GM13976 (cell line): ENCODE data around the gene LHPP.

Experiments used
- DNase-seq: peaks from one replicate; pipeline ENCODE4 v3.0.0; 2012; ENCODE audit warnings: low spot score
- CTCF ChIP-seq: IDR thresholded peaks from 2 replicates; pipeline ENCODE4 v1.5.1; 2012; ENCODE audit warnings: borderline replicate concordance, mild to moderate bottlenecking; ENCODE audit not compliant: insufficient read depth; ENCODE audit errors: extremely low read depth, missing control alignments, control extremely low read depth
- in situ Hi-C: fragments of 300-500 bp; cut with MboI; formaldehyde crosslinking; loops from one replicate; pipeline ENCODE4 v1.12.0; 2022; ENCODE audit warnings: low sequenced_read_pairs, mixed read lengths, inconsistent platforms; ENCODE audit not compliant: unreplicated experiment

The LHPP gene

GRCh38 chr10:124477614-124478363 is 16.2 kb downstream of the LHPP start:
- no peak for DNase-seq
- in situ Hi-C loops: no loop called here
- TF ChIP-seq CTCF: no peak

DNA sequence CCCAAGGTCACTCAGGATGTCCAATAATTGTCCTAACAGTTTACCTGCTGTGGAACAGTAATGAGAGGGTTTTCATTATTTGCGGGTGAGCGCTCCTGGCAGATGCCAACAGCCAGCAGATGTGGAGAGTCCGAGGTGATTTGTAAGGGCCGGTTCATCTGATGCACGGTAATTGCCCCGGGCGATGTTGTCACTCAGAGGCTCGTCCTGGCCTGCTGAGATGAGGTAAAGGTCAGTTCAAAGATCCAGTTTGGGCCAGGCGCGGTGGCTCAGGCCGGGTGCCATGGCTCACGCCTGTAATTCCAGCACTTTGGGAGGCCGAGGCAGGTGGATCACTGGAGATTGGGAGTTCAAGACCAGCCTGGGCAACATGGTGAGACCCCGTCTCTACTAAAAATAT is 16.9 kb downstream of the LHPP start:
- in situ Hi-C loops: no loop called here
- no peak for DNase-seq
- TF ChIP-seq CTCF: no peak

- TF ChIP-seq CTCF: no peak
- DNase-seq: no peak
- in situ Hi-C loops: no loop called here
Measured at GRCh38 chr10:124480860-124481259, 19.2 kb downstream of the LHPP start.

DNA sequence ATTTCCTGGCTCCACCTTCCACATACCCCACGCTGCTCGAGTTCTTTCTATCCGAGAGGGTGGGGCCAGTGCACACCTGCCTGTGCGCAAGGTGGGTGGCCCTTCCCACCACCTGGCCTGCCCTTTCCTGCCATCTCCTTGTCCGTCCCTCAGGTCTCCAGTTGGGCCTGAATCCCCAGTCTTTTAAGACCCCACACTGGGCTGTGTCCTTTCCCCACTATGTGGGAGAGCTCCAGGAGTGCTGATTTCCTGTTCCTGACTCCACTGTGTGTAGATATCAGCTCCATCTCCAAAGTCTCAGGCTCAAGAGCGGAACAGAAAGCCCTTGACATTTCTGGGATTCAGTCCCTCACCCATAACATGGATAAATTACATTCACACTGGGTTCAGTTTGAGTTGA is 20.1 kb downstream of the LHPP start:
- no peak for TF ChIP-seq CTCF
- DNase-seq: no peak
- in situ Hi-C loops: no loop called here

DNA sequence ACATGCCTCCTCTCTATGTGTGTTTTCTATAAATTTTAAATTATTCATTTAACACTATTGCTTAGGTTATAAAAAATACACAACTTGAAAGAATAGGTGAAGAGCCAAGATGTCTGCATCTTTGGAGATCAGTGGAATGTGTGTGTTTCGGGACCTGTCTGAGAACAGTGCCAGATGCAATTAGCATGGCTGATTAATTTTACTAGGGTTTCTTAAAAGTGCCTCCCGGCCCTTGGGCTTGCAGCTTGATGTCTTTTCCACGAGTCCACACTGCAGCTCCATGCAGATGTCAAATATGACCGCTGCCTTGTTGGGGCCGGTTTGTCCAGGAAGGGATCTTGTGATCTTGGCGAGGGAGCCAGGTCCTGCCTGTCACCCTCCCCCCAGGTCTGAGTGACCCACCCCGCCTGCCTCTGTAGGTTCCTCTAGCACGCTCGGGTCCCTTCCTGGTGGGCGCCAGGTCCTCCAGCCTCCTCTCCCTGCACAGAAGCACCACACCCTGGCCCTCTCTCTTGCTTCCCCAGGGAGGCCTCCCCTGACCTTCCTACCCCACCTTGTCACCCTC is 20.7 kb downstream of the LHPP start:
- TF ChIP-seq CTCF: no peak
- DNase-seq: no peak
- in situ Hi-C loops: no loop called here

DNA sequence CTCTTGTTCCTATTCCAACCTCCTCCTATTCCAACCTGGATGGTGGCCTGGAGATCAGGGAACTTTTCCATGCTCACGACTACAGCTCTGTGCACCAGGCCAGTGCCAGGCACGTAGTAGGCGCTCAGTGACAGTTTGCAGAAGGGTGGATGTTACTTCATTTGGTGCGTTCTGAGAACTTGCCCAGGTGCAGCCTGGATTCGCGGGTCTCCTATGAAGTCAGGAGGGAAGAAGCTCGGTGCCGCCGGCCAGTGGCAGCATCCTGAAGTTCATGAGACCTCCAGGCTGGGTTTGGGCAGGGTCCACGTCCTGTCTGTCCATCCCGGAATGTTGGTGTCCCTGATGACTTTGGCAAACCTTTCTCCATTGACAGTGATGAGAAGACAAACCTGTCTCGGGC is 21.3 kb downstream of the LHPP start:
- in situ Hi-C loops: no loop called here
- DNase-seq: no peak
- TF ChIP-seq CTCF: no peak

- no peak for TF ChIP-seq CTCF
- in situ Hi-C loops: no loop called here
- DNase-seq: no peak
Measured at GRCh38 chr10:124484031-124484430, 22.4 kb downstream of the LHPP start.
